GM04503 (cell line): ENCODE data around the gene MTOR.
"Not testable (repeated sequence)": the region's sequence is repeated elsewhere in the genome, so short reads cannot be mapped to it uniquely, and the experiment has no call there.

ENCODE experiments used
- DNase-seq: peaks from one replicate; pipeline ENCODE4 v3.0.0-alpha.2; 2012; ENCODE audit warnings: low read depth

MTOR gene

GRCh38 chr1:11107599-11107998 lies 154.8 kb downstream of the MTOR start:
- DNase-seq = no peak

DNA sequence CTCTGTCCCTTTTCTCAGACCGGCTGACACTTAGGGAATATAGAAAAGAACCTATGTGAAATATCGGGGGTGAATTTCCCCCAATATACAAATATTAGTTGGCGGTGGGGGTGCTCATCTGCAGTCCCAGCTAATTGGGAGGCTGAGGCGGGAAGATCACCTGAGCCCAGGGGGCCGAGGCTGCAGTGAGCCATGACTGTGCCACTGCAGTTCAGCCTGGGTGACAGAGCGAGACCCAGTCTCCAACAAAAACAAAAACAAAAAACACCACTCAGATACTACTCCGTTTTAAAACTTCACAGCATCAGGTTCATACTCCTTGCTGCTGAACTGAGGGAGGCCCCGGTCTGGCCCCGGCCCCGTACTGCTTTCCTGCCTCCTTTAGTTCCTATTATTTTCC lies 156.8 kb downstream of the MTOR start:
- no peak for DNase-seq

- no peak for DNase-seq
These were observed 161.0 kb downstream of the MTOR start for GRCh38 chr1:11101347-11101746.

GRCh38 chr1:11100806-11101205 lies 161.5 kb downstream of the MTOR start:
- DNase-seq = not testable (repeated sequence)

GRCh38 chr1:11100149-11100493 lies 162.2 kb downstream of the MTOR start:
- no peak for DNase-seq

GRCh38 chr1:11099310-11100148 lies 162.8 kb downstream of the MTOR start, which contains the start of gene EXOSC10:
EXOSC10 (minus strand) TSS chr1:11099869; CDS start chr1:11099831, 38 bp downstream.
- peak; percentile 34 for DNase-seq

- DNase-seq = no peak
These were observed 163.4 kb downstream of the MTOR start for GRCh38 chr1:11098931-11099309.

GRCh38 chr1:11083784-11084183 lies 178.6 kb downstream of the MTOR start:
- not testable (repeated sequence) for DNase-seq

DNA sequence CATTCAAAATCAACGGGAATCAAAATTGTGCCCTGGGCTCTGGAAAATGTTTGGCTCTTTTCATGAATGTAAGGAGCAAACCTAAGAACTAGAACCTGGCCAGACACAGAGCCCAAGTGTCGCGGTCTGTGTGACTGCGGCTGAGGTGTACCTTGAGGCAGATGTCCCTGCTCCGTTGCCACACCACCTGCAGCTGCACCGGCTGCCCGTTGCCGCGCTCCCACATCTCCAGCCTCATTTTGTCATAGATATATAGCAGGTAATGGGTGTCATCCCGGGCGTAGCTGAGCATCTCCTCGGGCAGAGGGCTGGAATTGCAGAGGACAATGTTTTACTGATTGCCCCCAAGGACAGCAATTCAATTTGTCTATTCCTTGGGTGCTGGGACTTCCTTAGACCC lies 181.4 kb downstream of the MTOR start:
- no peak for DNase-seq

- DNase-seq = peak; percentile 95
These were observed 183.7 kb downstream of the MTOR start for GRCh38 chr1:11078631-11079030.

GRCh38 chr1:11073398-11073797 lies 189.0 kb downstream of the MTOR start:
- DNase-seq = not testable (repeated sequence)

GRCh38 chr1:11072216-11072917 lies 190.0 kb downstream of the MTOR start:
- no peak for DNase-seq

DNA sequence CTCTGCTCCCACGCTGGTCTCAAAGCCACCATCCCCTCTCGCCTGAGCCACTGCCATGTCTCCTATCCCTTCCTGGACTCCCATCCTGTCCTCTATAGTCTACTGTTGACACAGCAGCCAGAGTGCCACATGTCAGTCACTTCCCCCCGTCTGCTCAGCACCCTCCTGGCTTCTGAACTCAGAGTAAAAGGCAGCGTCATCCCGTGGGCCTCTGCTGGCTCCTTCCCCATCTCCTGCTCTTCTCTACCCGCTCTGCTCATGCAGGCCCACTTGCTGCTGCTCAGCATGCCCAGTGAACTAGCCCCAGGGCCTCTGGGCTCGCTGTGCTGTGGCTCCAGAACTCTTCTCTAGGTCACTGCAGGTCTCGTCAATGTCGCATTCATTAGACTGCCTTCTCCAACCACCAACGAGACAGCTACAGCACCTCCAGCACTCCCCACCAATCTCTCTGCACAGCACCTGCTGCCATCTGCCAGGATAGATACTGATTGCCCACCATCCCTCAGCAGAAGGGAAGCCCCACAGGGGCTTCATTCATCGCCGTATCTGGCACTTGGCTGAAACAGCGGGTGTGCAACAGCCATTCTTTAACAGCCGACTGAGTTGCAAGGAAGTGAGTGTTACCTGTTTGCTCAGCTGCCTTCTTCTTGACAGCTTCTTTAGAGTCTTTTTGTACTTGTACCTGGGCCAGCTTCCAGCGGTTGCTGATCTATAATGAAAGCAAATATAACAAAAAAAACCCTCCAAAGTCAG lies 190.7 kb downstream of the MTOR start:
- no peak for DNase-seq

GRCh38 chr1:11070876-11071275 lies 191.5 kb downstream of the MTOR start:
- no peak for DNase-seq

DNA sequence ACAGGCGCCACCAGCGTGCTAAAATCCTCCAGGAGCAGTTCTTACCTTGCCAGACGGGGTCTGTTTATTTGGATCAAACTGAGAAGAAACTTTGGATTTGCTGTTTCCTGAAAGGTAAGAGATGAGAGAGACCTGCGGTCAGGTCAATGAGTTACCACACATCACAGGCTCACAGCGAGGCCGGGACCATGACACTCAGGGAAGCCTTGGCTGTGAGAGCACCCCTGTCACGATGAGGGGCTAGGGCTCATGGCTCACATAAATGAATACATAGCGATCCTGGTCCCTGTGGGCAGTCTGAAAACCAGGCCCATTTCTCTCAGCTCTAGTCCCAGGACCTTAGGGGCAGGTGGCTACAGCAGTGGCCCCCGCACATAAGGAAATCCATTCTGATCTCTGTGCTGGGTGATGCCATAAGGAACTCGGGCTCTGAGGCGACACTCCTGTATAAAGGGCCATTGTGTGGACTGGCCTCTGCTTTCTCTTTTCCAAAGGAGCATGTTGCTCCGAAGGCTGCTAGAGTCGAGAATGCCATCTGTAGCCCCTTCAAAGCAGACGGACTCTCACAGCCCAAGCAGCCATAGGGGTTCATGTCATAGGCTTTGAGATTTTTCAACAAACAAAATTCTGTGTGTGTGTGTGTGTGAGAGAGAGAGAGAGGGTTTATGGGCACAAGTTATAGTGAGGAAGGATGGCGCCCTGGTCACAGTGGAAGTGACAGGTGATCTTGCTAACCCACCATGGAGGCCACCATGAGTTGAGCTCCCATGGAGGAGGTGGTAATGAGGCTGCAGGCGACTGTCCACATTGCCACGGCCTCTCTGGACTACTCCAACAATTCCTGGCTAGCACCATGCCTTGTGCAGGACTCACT lies 193.5 kb downstream of the MTOR start:
- DNase-seq = no peak

GRCh38 chr1:11067716-11068599 lies 194.4 kb downstream of the MTOR start:
- DNase-seq = no peak

DNA sequence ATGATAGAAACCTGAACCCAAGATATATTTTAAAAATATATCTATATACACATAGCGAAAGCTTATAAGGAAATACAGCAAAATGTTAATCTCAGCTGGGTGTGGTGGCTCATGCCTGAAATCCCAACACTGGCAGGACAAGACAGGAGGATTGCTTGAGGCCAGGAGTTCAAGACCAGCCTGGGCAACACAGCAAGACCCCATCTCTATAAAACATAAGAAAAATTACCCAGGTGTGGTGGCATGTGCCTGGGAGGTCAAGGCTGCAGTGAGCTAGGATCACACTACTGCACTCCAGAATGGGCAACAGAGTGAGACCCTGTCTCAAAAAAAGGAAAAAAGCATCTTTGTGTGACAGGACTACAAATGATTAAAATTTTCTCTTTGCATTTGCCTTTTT lies 196.6 kb downstream of the MTOR start:
- DNase-seq = no peak

DNA sequence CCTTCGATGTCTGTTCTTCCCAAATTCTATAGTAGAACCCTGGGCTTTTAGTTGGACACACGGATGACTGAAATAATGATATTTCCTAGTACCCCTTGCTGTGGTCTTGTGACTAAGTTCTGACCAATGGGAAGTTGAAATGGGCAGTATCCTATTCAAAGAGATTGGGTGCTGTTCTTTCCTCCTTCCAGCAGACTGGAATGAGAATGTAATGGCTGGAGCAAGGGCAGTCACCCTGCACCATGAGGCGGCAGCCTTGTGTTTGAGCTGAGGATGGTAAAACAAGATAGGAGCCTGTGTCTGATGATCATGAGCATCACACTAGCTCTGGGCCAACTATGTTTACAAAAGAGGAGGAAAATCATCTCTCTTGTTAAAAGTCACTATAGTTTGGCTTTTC lies 197.4 kb downstream of the MTOR start:
- DNase-seq = no peak

DNA sequence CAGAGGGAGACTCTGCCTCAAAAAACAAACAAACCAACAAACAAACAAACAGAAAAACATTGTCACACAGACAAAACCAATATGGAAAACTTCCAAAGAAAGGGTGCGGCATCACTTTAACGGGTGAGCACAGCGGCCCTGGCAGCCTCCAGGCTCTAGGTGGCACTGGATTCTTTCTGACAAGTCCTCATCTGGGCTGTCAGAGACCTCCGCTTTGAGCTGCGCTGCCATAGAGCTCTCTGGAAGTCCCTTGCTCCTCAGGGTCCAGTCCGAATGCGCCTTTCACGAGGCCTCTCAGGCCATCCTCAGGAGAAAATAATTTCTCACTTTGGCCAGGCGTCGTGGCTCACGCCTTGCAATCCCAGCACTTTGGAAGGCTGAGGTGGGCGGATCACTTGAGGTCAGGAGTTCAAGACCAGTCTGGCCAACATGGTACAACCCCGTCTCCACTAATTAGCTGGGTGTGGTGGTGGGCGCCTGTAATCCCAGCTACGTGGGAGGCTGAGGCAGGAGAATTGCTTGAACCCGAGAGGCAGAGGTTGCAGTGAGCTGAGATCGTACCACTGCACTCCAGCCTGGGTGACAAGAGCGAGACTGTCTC lies 198.3 kb downstream of the MTOR start:
- DNase-seq = not testable (repeated sequence)

- DNase-seq = peak; percentile 93
These were observed 199.4 kb downstream of the MTOR start for GRCh38 chr1:11062965-11063401.
